Peyer's patch (tissue), 4 donors: ENCODE data around the gene RPLP2. TPM values are rescaled to one million over a fixed set of nuclear protein-coding genes. Genes with fewer than 3 reads are reported as not detected.

Experiments used
- DNase-seq, 3 donors: peaks; one replicate each; pipeline ENCODE4 v3.0.0-alpha.2; 2017 to 2019
- H3K27ac ChIP-seq, 4 donors: fragments of 200-600 bp; sonication (generic); one replicate each; pipeline ENCODE4 v1.5.1; 2016 to 2019
- H3K27me3 ChIP-seq, 2 donors: fragments of 200-600 bp; sonication (generic); one replicate each; pipeline ENCODE4 v1.5.1; 2019
- H3K36me3 ChIP-seq, 3 donors: fragments of 200-600 bp; sonication (generic); one replicate each; pipeline ENCODE4 v1.5.1; 2016 to 2019
- H3K4me1 ChIP-seq, 4 donors: fragments of 200-600 bp; sonication (generic); one replicate each; pipeline ENCODE4 v1.5.1; 2016 to 2019
- H3K4me3 ChIP-seq, 4 donors: fragments of 200-600 bp; sonication (generic); 1 replicate in 3 of 4; 2 replicates in 1 of 4; pipeline ENCODE4 v1.5.1; 2016 to 2019; ENCODE audit warnings: mild to moderate bottlenecking in 1 of 4
- H3K9me3 ChIP-seq, 4 donors: fragments of 200-600 bp; sonication (generic); one replicate each; pipeline ENCODE4 v1.5.1; 2016 to 2019; ENCODE audit warnings: mild to moderate bottlenecking in 1 of 4
- CTCF ChIP-seq, 6 experiments: fragments of 450-650 bp in 4 of 6; fragments of 200-600 bp in 2 of 6; sonication (generic) in 1 of 6; IDR thresholded peaks; one replicate each; pipeline ENCODE4 v1.5.1; 2017 to 2019; ENCODE audit warnings: antibody characterized with exemption in 6 of 6, mild to moderate bottlenecking in 3 of 6, moderate library complexity in 1 of 6
- POLR2A ChIP-seq, 2 donors: fragments of 450-650 bp; IDR thresholded peaks; one replicate each; pipeline ENCODE4 v1.5.1; 2017; ENCODE audit warnings: antibody characterized with exemption in 2 of 2, mild to moderate bottlenecking in 2 of 2, moderate library complexity in 2 of 2
- total RNA-seq, 4 donors: library from RNA; depleted of rRNA; stranded (reverse); fragments of >200 nt; gene quantifications; one replicate each; pipeline ENCODE4 v1.1.0, GENCODE V29; 2016

Gene RPLP2
- total RNA-seq, 4 donors from 2014 or later, result 261 to 1,717 (median 510) TPM

GRCh38 chr11:811446-812245 lies 1.9 kb downstream of the RPLP2 start:
- TF ChIP-seq CTCF (IDR thresholded peaks at IDR 0.05) (peak in 1 of 6 experiments; percentile 21), POLR2A (IDR thresholded peaks at IDR 0.05) (no peak)
- DNase-seq, result no peak

GRCh38 chr11:812390-812789 lies 2.6 kb downstream of the RPLP2 start:
- Histone ChIP-seq H3K9me3 (no peaks in the 10 kb centered on the region), H3K4me1 (peaks cover 11 to 27% (median 15%) of the 10 kb centered on the region in 4 donors), H3K4me3 (no peak overlapping the region), H3K27ac (no peak overlapping the region), H3K27me3 (no peaks in the 10 kb centered on the region), H3K36me3 (peaks cover 0 to 26% (median 0%) of the 10 kb centered on the region in 3 donors)
- DNase-seq, result no peak
- TF ChIP-seq CTCF (IDR thresholded peaks at IDR 0.05), result no peak
- TF ChIP-seq POLR2A (IDR thresholded peaks at IDR 0.05), result no peak

More at GRCh38 chr11:811446-812245, 1.9 kb downstream of the RPLP2 start:
- Histone ChIP-seq H3K9me3 (no peaks in the 10 kb centered on the region), H3K27ac (peak overlapping the region in 2 of 4 donors; percentile 11 to 19), H3K4me1 (peaks cover 11 to 28% (median 15%) of the 10 kb centered on the region in 4 donors), H3K36me3 (peaks cover 0 to 26% (median 0%) of the 10 kb centered on the region in 3 donors), H3K4me3 (peak overlapping the region in 1 of 4 donors; percentile 28), H3K27me3 (no peaks in the 10 kb centered on the region)

GRCh38 chr11:813072-813455 lies 3.3 kb downstream of the RPLP2 start:
- Histone ChIP-seq H3K4me3 (no peak overlapping the region), H3K27ac (no peak overlapping the region), H3K9me3 (no peaks in the 10 kb centered on the region), H3K4me1 (peaks cover 11 to 21% (median 15%) of the 10 kb centered on the region in 4 donors), H3K27me3 (no peaks in the 10 kb centered on the region), H3K36me3 (peaks cover 0 to 26% (median 0%) of the 10 kb centered on the region in 3 donors)
- no peak for DNase-seq
- no peak for TF ChIP-seq POLR2A (IDR thresholded peaks at IDR 0.05)

- H3K27me3 ChIP-seq, result no peaks in the 10 kb centered on the region
- H3K36me3 ChIP-seq, result peaks cover 0 to 26% (median 0%) of the 10 kb centered on the region in 3 donors
- no peaks in the 10 kb centered on the region for H3K9me3 ChIP-seq
- TF ChIP-seq POLR2A (IDR thresholded peaks at IDR 0.05) (no peak), CTCF (IDR thresholded peaks at IDR 0.05) (no peak)
- DNase-seq, result no peak
- peaks cover 7 to 17% (median 11%) of the 10 kb centered on the region in 4 donors for H3K4me1 ChIP-seq
- no peak overlapping the region for H3K4me3 ChIP-seq
- H3K27ac ChIP-seq, result no peak overlapping the region
Measured at GRCh38 chr11:813456-814096, 3.8 kb downstream of the RPLP2 start.

GRCh38 chr11:815675-816432 lies 6.1 kb downstream of the RPLP2 start:
- no peak overlapping the region for H3K27ac ChIP-seq
- H3K9me3 ChIP-seq, result no peaks in the 10 kb centered on the region
- no peak for DNase-seq
- no peaks in the 10 kb centered on the region for H3K27me3 ChIP-seq
- H3K4me1 ChIP-seq, result peaks cover 10 to 20% (median 15%) of the 10 kb centered on the region in 4 donors
- H3K4me3 ChIP-seq, result no peak overlapping the region
- TF ChIP-seq CTCF (IDR thresholded peaks at IDR 0.05) (no peak), POLR2A (IDR thresholded peaks at IDR 0.05) (no peak)
- H3K36me3 ChIP-seq, result peaks cover 0 to 26% (median 0%) of the 10 kb centered on the region in 3 donors
